ENCODE data around the gene THADA.

DNA sequence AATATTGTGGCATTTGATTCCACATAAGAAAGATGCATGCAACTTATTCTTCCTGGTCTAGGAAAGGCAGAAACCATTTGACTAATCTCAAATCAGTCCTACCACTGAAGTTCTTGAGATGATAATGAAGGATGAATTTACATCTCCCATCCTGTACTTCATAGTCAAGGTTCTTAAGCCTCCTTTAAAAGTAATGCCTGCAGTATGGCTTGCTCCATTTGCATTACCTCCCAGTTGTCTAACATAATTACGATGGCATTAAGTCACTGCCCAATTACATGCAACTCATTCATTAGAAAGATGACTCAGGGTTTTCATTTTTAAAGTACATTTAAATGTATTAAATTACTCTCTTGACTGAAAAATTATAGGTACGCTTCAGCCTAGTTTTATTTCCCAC lies 32.2 kb downstream of the THADA start:
- TF ChIP-seq, protein P1, sequence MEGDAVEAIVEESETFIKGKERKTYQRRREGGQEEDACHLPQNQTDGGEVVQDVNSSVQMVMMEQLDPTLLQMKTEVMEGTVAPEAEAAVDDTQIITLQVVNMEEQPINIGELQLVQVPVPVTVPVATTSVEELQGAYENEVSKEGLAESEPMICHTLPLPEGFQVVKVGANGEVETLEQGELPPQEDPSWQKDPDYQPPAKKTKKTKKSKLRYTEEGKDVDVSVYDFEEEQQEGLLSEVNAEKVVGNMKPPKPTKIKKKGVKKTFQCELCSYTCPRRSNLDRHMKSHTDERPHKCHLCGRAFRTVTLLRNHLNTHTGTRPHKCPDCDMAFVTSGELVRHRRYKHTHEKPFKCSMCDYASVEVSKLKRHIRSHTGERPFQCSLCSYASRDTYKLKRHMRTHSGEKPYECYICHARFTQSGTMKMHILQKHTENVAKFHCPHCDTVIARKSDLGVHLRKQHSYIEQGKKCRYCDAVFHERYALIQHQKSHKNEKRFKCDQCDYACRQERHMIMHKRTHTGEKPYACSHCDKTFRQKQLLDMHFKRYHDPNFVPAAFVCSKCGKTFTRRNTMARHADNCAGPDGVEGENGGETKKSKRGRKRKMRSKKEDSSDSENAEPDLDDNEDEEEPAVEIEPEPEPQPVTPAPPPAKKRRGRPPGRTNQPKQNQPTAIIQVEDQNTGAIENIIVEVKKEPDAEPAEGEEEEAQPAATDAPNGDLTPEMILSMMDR (IDR thresholded peaks at IDR 0.05; ENCODE audit: insufficient read depth, low read length, poor library complexity, severe bottlenecking), result no peak
- TF ChIP-seq EZH2phosphoT487 (conservative IDR thresholded peaks at IDR 0.05; ENCODE audit: low read length), result no peak
